ENCODE results near the gene PRR12. TPM values are rescaled to one million over a fixed set of nuclear protein-coding genes. Genes with fewer than 3 reads are reported as not detected.
A peak's percentile ranks its signal among the peaks of the same experiment; 100 is the strongest.

PRR12 gene
- total RNA-seq, 1 experiment from 2014 or later: 22.9 TPM

GRCh38 chr19:49665351-49666119, 74.6 kb downstream of the PRR12 start, which contains the start of the genes BCL2L12 and IRF3:
BCL2L12 (plus strand) TSS chr19:49665933; CDS start chr19:49666693, 760 bp downstream.
IRF3 (minus strand) TSS chr19:49665857; CDS start chr19:49664838, 1,019 bp downstream.
- H3K27ac ChIP-seq (ENCODE audit: low read length): peak within 1 kb of the TSS; percentile 90

GRCh38 chr19:49666120-49666444, 75.1 kb downstream of the PRR12 start:
- no peak for DNase-seq (ENCODE audit: low read depth, low spot score)
- peak; percentile 5; the same call in 1 of the 2 replicates for ATAC-seq
- intact Hi-C loops (cut with micrococcal nuclease; ENCODE audit: unreplicated experiment) (no loop called here), in situ Hi-C loops (cut with HindIII; ENCODE audit: low pct_unique_long_range_greater_than_20kb, low sequenced_read_pairs) (no loop called here)
- TF ChIP-seq POLR2AphosphoS5 (IDR thresholded peaks at IDR 0.05; ENCODE audit: low read depth, low read length) (no peak), TCF7L2 (IDR thresholded peaks at IDR 0.05; ENCODE audit: low read depth, low read length) (no peak), SIN3A (IDR thresholded peaks at IDR 0.05; ENCODE audit: borderline replicate concordance, insufficient read depth, low read depth, low read length) (no peak)
- TF ChIP-seq, protein P1, sequence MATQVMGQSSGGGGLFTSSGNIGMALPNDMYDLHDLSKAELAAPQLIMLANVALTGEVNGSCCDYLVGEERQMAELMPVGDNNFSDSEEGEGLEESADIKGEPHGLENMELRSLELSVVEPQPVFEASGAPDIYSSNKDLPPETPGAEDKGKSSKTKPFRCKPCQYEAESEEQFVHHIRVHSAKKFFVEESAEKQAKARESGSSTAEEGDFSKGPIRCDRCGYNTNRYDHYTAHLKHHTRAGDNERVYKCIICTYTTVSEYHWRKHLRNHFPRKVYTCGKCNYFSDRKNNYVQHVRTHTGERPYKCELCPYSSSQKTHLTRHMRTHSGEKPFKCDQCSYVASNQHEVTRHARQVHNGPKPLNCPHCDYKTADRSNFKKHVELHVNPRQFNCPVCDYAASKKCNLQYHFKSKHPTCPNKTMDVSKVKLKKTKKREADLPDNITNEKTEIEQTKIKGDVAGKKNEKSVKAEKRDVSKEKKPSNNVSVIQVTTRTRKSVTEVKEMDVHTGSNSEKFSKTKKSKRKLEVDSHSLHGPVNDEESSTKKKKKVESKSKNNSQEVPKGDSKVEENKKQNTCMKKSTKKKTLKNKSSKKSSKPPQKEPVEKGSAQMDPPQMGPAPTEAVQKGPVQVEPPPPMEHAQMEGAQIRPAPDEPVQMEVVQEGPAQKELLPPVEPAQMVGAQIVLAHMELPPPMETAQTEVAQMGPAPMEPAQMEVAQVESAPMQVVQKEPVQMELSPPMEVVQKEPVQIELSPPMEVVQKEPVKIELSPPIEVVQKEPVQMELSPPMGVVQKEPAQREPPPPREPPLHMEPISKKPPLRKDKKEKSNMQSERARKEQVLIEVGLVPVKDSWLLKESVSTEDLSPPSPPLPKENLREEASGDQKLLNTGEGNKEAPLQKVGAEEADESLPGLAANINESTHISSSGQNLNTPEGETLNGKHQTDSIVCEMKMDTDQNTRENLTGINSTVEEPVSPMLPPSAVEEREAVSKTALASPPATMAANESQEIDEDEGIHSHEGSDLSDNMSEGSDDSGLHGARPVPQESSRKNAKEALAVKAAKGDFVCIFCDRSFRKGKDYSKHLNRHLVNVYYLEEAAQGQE (IDR thresholded peaks at IDR 0.05; ENCODE audit: insufficient read depth in 1 of 2, low read depth in 2 of 2, low read length in 1 of 2): no peak
- TF ChIP-seq, protein P2, sequence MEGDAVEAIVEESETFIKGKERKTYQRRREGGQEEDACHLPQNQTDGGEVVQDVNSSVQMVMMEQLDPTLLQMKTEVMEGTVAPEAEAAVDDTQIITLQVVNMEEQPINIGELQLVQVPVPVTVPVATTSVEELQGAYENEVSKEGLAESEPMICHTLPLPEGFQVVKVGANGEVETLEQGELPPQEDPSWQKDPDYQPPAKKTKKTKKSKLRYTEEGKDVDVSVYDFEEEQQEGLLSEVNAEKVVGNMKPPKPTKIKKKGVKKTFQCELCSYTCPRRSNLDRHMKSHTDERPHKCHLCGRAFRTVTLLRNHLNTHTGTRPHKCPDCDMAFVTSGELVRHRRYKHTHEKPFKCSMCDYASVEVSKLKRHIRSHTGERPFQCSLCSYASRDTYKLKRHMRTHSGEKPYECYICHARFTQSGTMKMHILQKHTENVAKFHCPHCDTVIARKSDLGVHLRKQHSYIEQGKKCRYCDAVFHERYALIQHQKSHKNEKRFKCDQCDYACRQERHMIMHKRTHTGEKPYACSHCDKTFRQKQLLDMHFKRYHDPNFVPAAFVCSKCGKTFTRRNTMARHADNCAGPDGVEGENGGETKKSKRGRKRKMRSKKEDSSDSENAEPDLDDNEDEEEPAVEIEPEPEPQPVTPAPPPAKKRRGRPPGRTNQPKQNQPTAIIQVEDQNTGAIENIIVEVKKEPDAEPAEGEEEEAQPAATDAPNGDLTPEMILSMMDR (IDR thresholded peaks at IDR 0.05): no peak
- H3K36me3 ChIP-seq (ENCODE audit: control insufficient read depth, insufficient read depth, low read length): peaks cover 10% of the 10 kb centered on the region; the same call in 1 of the 2 replicates
- H3K27me3 ChIP-seq (ENCODE audit: control insufficient read depth, insufficient read depth, low read length): no peaks in the 10 kb centered on the region
- CTCF ChIA-PET: no interaction called here
- peaks cover 2% of the 10 kb centered on the region; the same call in 1 of the 2 replicates for H3K4me1 ChIP-seq (ENCODE audit: control insufficient read depth, insufficient read depth, low read length)
- BruUV-seq (replicated peaks): TSS peak; percentile 91
- peak overlapping the region; percentile 90 for H3K27ac ChIP-seq (ENCODE audit: low read length)
- POLR2A ChIA-PET: interaction anchor here (0.6 kb wide), 1 partner anchor 50 kb away, joined by 3 read pairs; no protein-coding TSS in a partner anchor
- H3K9me3 ChIP-seq (ENCODE audit: control insufficient read depth, insufficient read depth, low read depth, low read length): no peaks in the 10 kb centered on the region
- peak overlapping the region; percentile 71 to 95 for H3K4me3 ChIP-seq (ENCODE audit: low read depth in 2 of 2, low read length in 2 of 2)

More at GRCh38 chr19:49665351-49666119, 74.6 kb downstream of the PRR12 start, which contains the start of the genes BCL2L12 and IRF3:
- TF ChIP-seq POLR2AphosphoS5 (IDR thresholded peaks at IDR 0.05; ENCODE audit: low read depth, low read length) (no peak), SIN3A (IDR thresholded peaks at IDR 0.05; ENCODE audit: borderline replicate concordance, insufficient read depth, low read depth, low read length) (0 out of 2 replicates have a peak, but pooled peaks have one; percentile 58)
- in situ Hi-C loops (cut with HindIII; ENCODE audit: low pct_unique_long_range_greater_than_20kb, low sequenced_read_pairs): no loop called here
- no peak for DNase-seq (ENCODE audit: low read depth, low spot score)
- CTCF ChIA-PET: no interaction called here
- no peaks in the 10 kb centered on the region for H3K9me3 ChIP-seq (ENCODE audit: control insufficient read depth, insufficient read depth, low read depth, low read length)
- POLR2A ChIA-PET: interaction anchor here (0.6 to 0.8 kb wide), 2 partner anchors 11 to 51 kb away, joined by 3 to 5 read pairs; partner anchors contain the start of gene PRMT1
- H3K4me1 ChIP-seq (ENCODE audit: control insufficient read depth, insufficient read depth, low read length): peaks cover 2% of the 10 kb centered on the region; the same call in 1 of the 2 replicates
- peak; percentile 86 for ATAC-seq
- H3K27me3 ChIP-seq (ENCODE audit: control insufficient read depth, insufficient read depth, low read length): no peaks in the 10 kb centered on the region
- H3K36me3 ChIP-seq (ENCODE audit: control insufficient read depth, insufficient read depth, low read length): peaks cover 10% of the 10 kb centered on the region; the same call in 1 of the 2 replicates
- intact Hi-C loops (cut with micrococcal nuclease; ENCODE audit: unreplicated experiment): no loop called here
- no TSS peak for BruUV-seq (replicated peaks)
- H3K4me3 ChIP-seq (ENCODE audit: low read depth in 2 of 2, low read length in 2 of 2): peak within 1 kb of the TSS; percentile 71 to 95
